Sigmoid colon (tissue), 4 donors: ENCODE data around the gene TSPAN11.

ENCODE experiments used
- CTCF ChIP-seq, 4 experiments: fragments of 450-650 bp in 3 of 4; fragments of 200-600 bp in 1 of 4; IDR thresholded peaks; one replicate each; pipeline ENCODE4 v1.5.1; 2016 to 2019; ENCODE audit warnings: antibody characterized with exemption in 4 of 4, mild to moderate bottlenecking in 3 of 4, moderate library complexity in 2 of 4
- EP300 ChIP-seq, 4 donors: sonication (generic); formaldehyde crosslinking; IDR thresholded peaks; one replicate each; pipeline ENCODE4 v1.6.1; 2017; ENCODE audit warnings: antibody characterized with exemption in 4 of 4
- POLR2A ChIP-seq, 2 donors: fragments of 450-650 bp; IDR thresholded peaks; one replicate each; pipeline ENCODE4 v1.6.1; 2016; ENCODE audit warnings: antibody characterized with exemption in 2 of 2, mild to moderate bottlenecking in 2 of 2, moderate library complexity in 2 of 2
- POLR2AphosphoS5 ChIP-seq, 4 donors: sonication (generic); formaldehyde crosslinking; IDR thresholded peaks; one replicate each; pipeline ENCODE4 v1.6.1; 2017; ENCODE audit warnings: antibody characterized with exemption in 4 of 4

- TF ChIP-seq CTCF (IDR thresholded peaks at IDR 0.05), result no peak
- no peak for TF ChIP-seq POLR2A (IDR thresholded peaks at IDR 0.05)
- no peak for TF ChIP-seq POLR2AphosphoS5 (IDR thresholded peaks at IDR 0.05)
- no peak for TF ChIP-seq EP300 (IDR thresholded peaks at IDR 0.05)
Measured at GRCh38 chr12:31021809-31022494, 95.4 kb downstream of the TSPAN11 start.
